Trophoblast cell (in vitro differentiated cells and primary cell): ENCODE measurements around the gene ZNF784.

ENCODE experiments used
- DNase-seq, 2 donors: peaks; one replicate each; pipeline ENCODE4 v3.0.0-alpha.2; 2016
- H2AFZ ChIP-seq: 2 replicates; pipeline ENCODE4 v1.6.1; 2013; ENCODE audit warnings: low read length, moderate library complexity, mild to moderate bottlenecking; ENCODE audit not compliant: insufficient read depth, poor library complexity
- H2AK5ac ChIP-seq: 2 replicates; pipeline ENCODE4 v1.6.1; 2013; ENCODE audit warnings: mild to moderate bottlenecking, low read length
- H2BK120ac ChIP-seq: 2 replicates; pipeline ENCODE4 v1.6.1; 2013; ENCODE audit warnings: low read length, mild to moderate bottlenecking, moderate library complexity; ENCODE audit not compliant: insufficient read depth, poor library complexity
- H2BK12ac ChIP-seq: 2 replicates; pipeline ENCODE4 v1.6.1; 2013; ENCODE audit warnings: mild to moderate bottlenecking, low read length, moderate library complexity
- H2BK5ac ChIP-seq: 2 replicates; pipeline ENCODE4 v1.6.1; 2013; ENCODE audit warnings: low read length, low read depth, moderate library complexity, mild to moderate bottlenecking; ENCODE audit not compliant: poor library complexity
- H3K14ac ChIP-seq: 2 replicates; pipeline ENCODE4 v1.6.1; 2013; ENCODE audit warnings: mild to moderate bottlenecking, low read length
- H3K18ac ChIP-seq: 2 replicates; pipeline ENCODE4 v1.6.1; 2013; ENCODE audit warnings: mild to moderate bottlenecking, low read length
- H3K23ac ChIP-seq: 2 replicates; pipeline ENCODE4 v1.6.1; 2013; ENCODE audit warnings: low read length
- H3K27ac ChIP-seq: 2 replicates; pipeline ENCODE4 v1.5.1; 2013; ENCODE audit warnings: low read depth, mild to moderate bottlenecking, inconsistent platforms, low read length, moderate library complexity
- H3K27me3 ChIP-seq: 2 replicates; pipeline ENCODE4 v1.6.1; 2013; ENCODE audit warnings: inconsistent platforms, mild to moderate bottlenecking, low read length, moderate library complexity; ENCODE audit not compliant: insufficient read depth
- H3K36me3 ChIP-seq, 2 experiments: 1 replicate in 1 of 2; 2 replicates in 1 of 2; pipeline ENCODE4 v1.6.1; 2013; ENCODE audit warnings: low read length in 2 of 2, mild to moderate bottlenecking in 2 of 2, moderate library complexity in 1 of 2; ENCODE audit not compliant: insufficient read depth in 2 of 2, control insufficient read depth in 1 of 2
- H3K4ac ChIP-seq: 2 replicates; pipeline ENCODE4 v1.6.1; 2013; ENCODE audit warnings: low read depth, mild to moderate bottlenecking, low read length, moderate library complexity
- H3K4me1 ChIP-seq, 2 experiments: 1 replicate in 1 of 2; 2 replicates in 1 of 2; pipeline ENCODE4 v1.6.1; 2013; ENCODE audit warnings: low read length in 2 of 2, mild to moderate bottlenecking in 2 of 2, moderate library complexity in 1 of 2; ENCODE audit not compliant: insufficient read depth in 2 of 2, control insufficient read depth in 1 of 2
- H3K4me2 ChIP-seq: 2 replicates; pipeline ENCODE4 v1.6.1; 2013; ENCODE audit warnings: inconsistent platforms, mild to moderate bottlenecking, low read length, moderate library complexity
- H3K4me3 ChIP-seq: 2 replicates; pipeline ENCODE4 v1.5.1; 2013; ENCODE audit warnings: mild to moderate bottlenecking, low read depth, low read length, inconsistent platforms
- H3K79me1 ChIP-seq: one replicate; pipeline ENCODE4 v1.6.1; 2013; ENCODE audit warnings: low read length
- H3K79me2 ChIP-seq: 2 replicates; pipeline ENCODE4 v1.6.1; 2013; ENCODE audit warnings: low read length, mild to moderate bottlenecking; ENCODE audit not compliant: control insufficient read depth, insufficient read depth, poor library complexity
- H3K9ac ChIP-seq: 2 replicates; pipeline ENCODE4 v1.6.1; 2013; ENCODE audit warnings: mild to moderate bottlenecking, low read length
- H3K9me3 ChIP-seq: 2 replicates; pipeline ENCODE4 v1.6.1; 2013; ENCODE audit warnings: low read depth, mild to moderate bottlenecking, control low read depth, inconsistent platforms, low read length; ENCODE audit not compliant: insufficient read depth
- H4K12ac ChIP-seq: 2 replicates; pipeline ENCODE4 v1.6.1; 2013; ENCODE audit warnings: low read depth, mild to moderate bottlenecking, low read length, moderate library complexity
- H4K8ac ChIP-seq: 2 replicates; pipeline ENCODE4 v1.6.1; 2013; ENCODE audit warnings: low read depth, mild to moderate bottlenecking, low read length, moderate library complexity
- H4K91ac ChIP-seq: one replicate; pipeline ENCODE4 v1.6.1; 2013; ENCODE audit warnings: low read depth, mild to moderate bottlenecking, low read length, moderate library complexity
- WGBS: extraction: QIAGEN DNeasy Blood & Tissue Kit; methylation state at CpG from one replicate; pipeline ENCODE4 v1.1.7; 2013; ENCODE audit warnings: missing lambda C conversion rate; ENCODE audit not compliant: insufficient read length, insufficient coverage; ENCODE audit errors: extremely low coverage; 5-methylcytosine and 5-hydroxymethylcytosine counted together

The ZNF784 gene

GRCh38 chr19:55663846-55664536, 39.6 kb upstream of the ZNF784 start:
- peak overlapping the region; percentile 15 for H3K4ac ChIP-seq
- peaks cover 0 to 3% of the 10 kb centered on the region in 2 experiments for H3K4me1 ChIP-seq
- peaks cover 8% of the 10 kb centered on the region for H3K79me2 ChIP-seq
- no peak overlapping the region for H4K8ac ChIP-seq
- H3K23ac ChIP-seq: no peak overlapping the region
- H3K27ac ChIP-seq: no peak overlapping the region
- H2BK12ac ChIP-seq: no peak overlapping the region
- no peaks in the 10 kb centered on the region for H3K27me3 ChIP-seq
- no peak overlapping the region for H2BK5ac ChIP-seq
- DNase-seq: no peak
- H3K14ac ChIP-seq: no peak overlapping the region
- no peak overlapping the region for H2AK5ac ChIP-seq
- no peak overlapping the region for H4K91ac ChIP-seq
- H3K4me3 ChIP-seq: peak overlapping the region; percentile 1
- no peak overlapping the region for H2BK120ac ChIP-seq
- no peak overlapping the region for H3K4me2 ChIP-seq
- no peak overlapping the region for H3K18ac ChIP-seq
- WGBS: no CpG with 5 or more reads among the region's 20 CpGs
- H4K12ac ChIP-seq: no peak overlapping the region
- no peaks in the 10 kb centered on the region for H3K9me3 ChIP-seq
- no peaks in the 10 kb centered on the region for H3K79me1 ChIP-seq
- H2AFZ ChIP-seq: no peak overlapping the region
- no peak overlapping the region for H3K9ac ChIP-seq
- H3K36me3 ChIP-seq: peaks cover 94% of the 10 kb centered on the region in 2 experiments

GRCh38 chr19:55661826-55662225, 37.5 kb upstream of the ZNF784 start:
- Histone ChIP-seq H2BK12ac (no peak overlapping the region), H3K4me2 (no peak overlapping the region), H2BK120ac (no peak overlapping the region), H2AK5ac (no peak overlapping the region), H3K79me2 (peaks cover 24% of the 10 kb centered on the region), H3K36me3 (peaks cover 85 to 88% of the 10 kb centered on the region in 2 experiments), H3K4me3 (no peak overlapping the region), H2AFZ (no peak overlapping the region), H3K27me3 (no peaks in the 10 kb centered on the region), H3K4me1 (peaks cover 0 to 6% of the 10 kb centered on the region in 2 experiments), H4K8ac (no peak overlapping the region), H4K12ac (no peak overlapping the region), H3K23ac (no peak overlapping the region), H3K4ac (no peak overlapping the region), H3K9ac (no peak overlapping the region), H3K9me3 (peaks cover 1% of the 10 kb centered on the region), H4K91ac (no peak overlapping the region), H3K14ac (no peak overlapping the region), H3K27ac (no peak overlapping the region), H3K79me1 (no peaks in the 10 kb centered on the region), H3K18ac (no peak overlapping the region), H2BK5ac (no peak overlapping the region)
- DNase-seq: no peak
- no CpG with 5 or more reads among the region's 7 CpGs for WGBS

GRCh38 chr19:55660991-55661390, 36.6 kb upstream of the ZNF784 start:
- peaks cover 3 to 10% of the 10 kb centered on the region in 2 experiments for H3K4me1 ChIP-seq
- no peaks in the 10 kb centered on the region for H3K79me1 ChIP-seq
- no peak overlapping the region for H3K9ac ChIP-seq
- no peak overlapping the region for H4K8ac ChIP-seq
- H2BK120ac ChIP-seq: no peak overlapping the region
- whole genome bisulfite sequencing: no CpG with 5 or more reads among the region's 16 CpGs
- peaks cover 76 to 80% of the 10 kb centered on the region in 2 experiments for H3K36me3 ChIP-seq
- H3K14ac ChIP-seq: no peak overlapping the region
- no peak overlapping the region for H3K4ac ChIP-seq
- DNase-seq: no peak
- H3K4me3 ChIP-seq: no peak overlapping the region
- no peak overlapping the region for H4K12ac ChIP-seq
- H2AFZ ChIP-seq: no peak overlapping the region
- H3K9me3 ChIP-seq: peaks cover 1% of the 10 kb centered on the region
- H3K79me2 ChIP-seq: peaks cover 31% of the 10 kb centered on the region
- no peak overlapping the region for H4K91ac ChIP-seq
- no peak overlapping the region for H3K23ac ChIP-seq
- H2BK12ac ChIP-seq: no peak overlapping the region
- no peak overlapping the region for H3K4me2 ChIP-seq
- no peak overlapping the region for H2AK5ac ChIP-seq
- no peak overlapping the region for H3K27ac ChIP-seq
- H3K27me3 ChIP-seq: no peaks in the 10 kb centered on the region
- no peak overlapping the region for H3K18ac ChIP-seq
- no peak overlapping the region for H2BK5ac ChIP-seq

GRCh38 chr19:55660404-55660803, 36.0 kb upstream of the ZNF784 start:
- no peak overlapping the region for H4K12ac ChIP-seq
- no peak overlapping the region for H2AFZ ChIP-seq
- no peak for DNase-seq
- no peak overlapping the region for H3K14ac ChIP-seq
- H2BK5ac ChIP-seq: no peak overlapping the region
- peaks cover 3 to 10% of the 10 kb centered on the region in 2 experiments for H3K4me1 ChIP-seq
- H4K8ac ChIP-seq: no peak overlapping the region
- no peak overlapping the region for H3K18ac ChIP-seq
- no peak overlapping the region for H3K23ac ChIP-seq
- no peak overlapping the region for H3K4me3 ChIP-seq
- no peak overlapping the region for H3K27ac ChIP-seq
- no peaks in the 10 kb centered on the region for H3K27me3 ChIP-seq
- WGBS: no CpG with 5 or more reads among the region's 12 CpGs
- peaks cover 37% of the 10 kb centered on the region for H3K79me2 ChIP-seq
- H3K9ac ChIP-seq: no peak overlapping the region
- H3K36me3 ChIP-seq: peaks cover 71 to 75% of the 10 kb centered on the region in 2 experiments
- H2BK12ac ChIP-seq: no peak overlapping the region
- peaks cover 1% of the 10 kb centered on the region for H3K9me3 ChIP-seq
- peak overlapping the region; percentile 22 for H3K4ac ChIP-seq
- no peak overlapping the region for H3K4me2 ChIP-seq
- peaks cover under 1% of the 10 kb centered on the region for H3K79me1 ChIP-seq
- H2BK120ac ChIP-seq: no peak overlapping the region
- no peak overlapping the region for H2AK5ac ChIP-seq
- no peak overlapping the region for H4K91ac ChIP-seq
